Neural crest cell (in vitro differentiated cells): ENCODE measurements around the gene UFC1. TPM values are rescaled to one million over a fixed set of nuclear protein-coding genes. Genes with fewer than 3 reads are reported as not detected.
A peak's percentile ranks its signal among the peaks of the same experiment; 100 is the strongest.

Experiments
- DNase-seq: peaks from one replicate; pipeline ENCODE4 v3.0.0; 2021; ENCODE audit warnings: low read depth, mixed read lengths, low spot score
- H3K27ac Mint-ChIP-seq: one replicate; pipeline ENCODE4 v1.8.0; 2021; ENCODE audit warnings: mild to moderate bottlenecking, mixed read lengths; ENCODE audit not compliant: unreplicated experiment
- H3K27me3 Mint-ChIP-seq: 2 replicates; pipeline ENCODE4 v1.8.0; 2021; ENCODE audit warnings: low read depth, mild to moderate bottlenecking, mixed read lengths
- H3K36me3 Mint-ChIP-seq: 2 replicates; pipeline ENCODE4 v1.8.0; 2021; ENCODE audit warnings: low read depth, mild to moderate bottlenecking, mixed read lengths
- H3K4me1 Mint-ChIP-seq: 2 replicates; pipeline ENCODE4 v1.8.0; 2021; ENCODE audit warnings: mixed read lengths
- H3K4me3 Mint-ChIP-seq: one replicate; pipeline ENCODE4 v1.8.0; 2021; ENCODE audit warnings: mild to moderate bottlenecking, mixed read lengths
- H3K9me3 Mint-ChIP-seq: 2 replicates; pipeline ENCODE4 v1.8.0; 2021; ENCODE audit warnings: mixed read lengths
- CTCF ChIP-seq: fragments of 200-600 bp; sonication (generic); conservative IDR thresholded peaks from 2 replicates; pipeline ENCODE4 v1.5.0; 2021; ENCODE audit warnings: antibody characterized with exemption, mild to moderate bottlenecking
- total RNA-seq: library from RNA; stranded (reverse); gene quantifications from 2 replicates; pipeline ENCODE4 v1.2.1, GENCODE V29; 2021

Gene UFC1
- total RNA-seq, 1 donor from 2014 or later = 77.2 TPM

GRCh38 chr1:161157867-161158266 lies 4.1 kb downstream of the UFC1 start:
- Mint-ChIP-seq H3K36me3 (peaks cover 3% of the 10 kb centered on the region), H3K27me3 (no peaks in the 10 kb centered on the region), H3K9me3 (no peaks in the 10 kb centered on the region), H3K4me3 (peak overlapping the region; percentile 94), H3K4me1 (peaks cover 43% of the 10 kb centered on the region), H3K27ac (no peak overlapping the region)
- no peak for DNase-seq
- TF ChIP-seq CTCF = no peak

- H3K4me1 Mint-ChIP-seq = peaks cover 48% of the 10 kb centered on the region
- no peak for DNase-seq
- no peaks in the 10 kb centered on the region for H3K9me3 Mint-ChIP-seq
These were observed 4.7 kb downstream of the UFC1 start for GRCh38 chr1:161158316-161159010.

GRCh38 chr1:161159087-161159912 lies 5.5 kb downstream of the UFC1 start, which contains the start of gene USP21:
TSS of gene USP21 (plus strand) at chr1:161159500. CDS start at chr1:161160641, 1,141 bp downstream.
- Mint-ChIP-seq H3K4me3 (peak within 1 kb of the TSS; percentile 94), H3K27ac (peak within 1 kb of the TSS; percentile 87), H3K36me3 (peaks cover 5% of the 10 kb centered on the region), H3K9me3 (no peaks in the 10 kb centered on the region), H3K27me3 (no peaks in the 10 kb centered on the region), H3K4me1 (peaks cover 42% of the 10 kb centered on the region)
- peak; percentile 93 for DNase-seq
- TF ChIP-seq CTCF = no peak

More at GRCh38 chr1:161158316-161159010, 4.7 kb downstream of the UFC1 start:
- Mint-ChIP-seq H3K27me3 (no peaks in the 10 kb centered on the region), H3K27ac (no peak overlapping the region), H3K4me3 (peak overlapping the region; percentile 94), H3K36me3 (peaks cover 4% of the 10 kb centered on the region)
- TF ChIP-seq CTCF = no peak

GRCh38 chr1:161159913-161160243 lies 6.1 kb downstream of the UFC1 start:
- DNase-seq = no peak
- H3K4me1 Mint-ChIP-seq = peaks cover 41% of the 10 kb centered on the region
- peaks cover 5% of the 10 kb centered on the region for H3K36me3 Mint-ChIP-seq
- H3K4me3 Mint-ChIP-seq = peak overlapping the region; percentile 94
- peak overlapping the region; percentile 79 for H3K27ac Mint-ChIP-seq
- no peak for TF ChIP-seq CTCF
- H3K27me3 Mint-ChIP-seq = no peaks in the 10 kb centered on the region
- no peaks in the 10 kb centered on the region for H3K9me3 Mint-ChIP-seq

- H3K27me3 Mint-ChIP-seq = no peaks in the 10 kb centered on the region
- H3K4me3 Mint-ChIP-seq = peak overlapping the region; percentile 94
- peaks cover 5% of the 10 kb centered on the region for H3K36me3 Mint-ChIP-seq
- no peak for DNase-seq
- peaks cover 40% of the 10 kb centered on the region for H3K4me1 Mint-ChIP-seq
- no peak overlapping the region for H3K27ac Mint-ChIP-seq
- H3K9me3 Mint-ChIP-seq = no peaks in the 10 kb centered on the region
- no peak for TF ChIP-seq CTCF
These were observed 6.9 kb downstream of the UFC1 start for GRCh38 chr1:161160671-161161145.
